GM18868 (cell line): Measurements from ENCODE around the gene DCAF8L1.
"Not testable (repeated sequence)": the region's sequence is repeated elsewhere in the genome, so short reads cannot be mapped to it uniquely, and the experiment has no call there.

Experiments used
- ATAC-seq: cut with Tn5 transposase; IDR thresholded peaks from one replicate; pipeline ENCODE4 v1.9.1; 2021; ENCODE audit warnings: mild to moderate bottlenecking, moderate library complexity; ENCODE audit not compliant: unreplicated experiment

Gene DCAF8L1

GRCh38 chrX:27981349-27981748 is at the start of gene DCAF8L1:
Gene DCAF8L1 (minus strand): TSS chrX:27981449. CDS start chrX:27981334, 115 bp downstream.
- no peak for ATAC-seq

GRCh38 chrX:28022371-28022770 is 41.1 kb upstream of the DCAF8L1 start:
- ATAC-seq: no peak

- ATAC-seq: no peak
Measured at GRCh38 chrX:28016823-28017222, 35.6 kb upstream of the DCAF8L1 start.

- no peak for ATAC-seq
Measured at GRCh38 chrX:28015993-28016392, 34.7 kb upstream of the DCAF8L1 start.

- ATAC-seq: peak; percentile 69
Measured at GRCh38 chrX:28010875-28011274, 29.6 kb upstream of the DCAF8L1 start.

- ATAC-seq: no peak
Measured at GRCh38 chrX:27998666-27999065, 17.4 kb upstream of the DCAF8L1 start.

- no peak for ATAC-seq
Measured at GRCh38 chrX:27997622-27998021, 16.4 kb upstream of the DCAF8L1 start.

- no peak for ATAC-seq
Measured at GRCh38 chrX:27996132-27996531, 14.9 kb upstream of the DCAF8L1 start.

GRCh38 chrX:27995611-27996010 is 14.4 kb upstream of the DCAF8L1 start:
- no peak for ATAC-seq

GRCh38 chrX:27987862-27988646 is 6.8 kb upstream of the DCAF8L1 start:
- ATAC-seq: no peak

- ATAC-seq: peak; percentile 52
Measured at GRCh38 chrX:27976934-27977333, 4.3 kb downstream of the DCAF8L1 start.

GRCh38 chrX:27976284-27976683 is 5.0 kb downstream of the DCAF8L1 start:
- no peak for ATAC-seq

- ATAC-seq: no peak
Measured at GRCh38 chrX:27968878-27969277, 12.4 kb downstream of the DCAF8L1 start.

- no peak for ATAC-seq
Measured at GRCh38 chrX:27968352-27968751, 12.9 kb downstream of the DCAF8L1 start.

GRCh38 chrX:27966955-27967354 is 14.3 kb downstream of the DCAF8L1 start:
- ATAC-seq: no peak

- ATAC-seq: no peak
Measured at GRCh38 chrX:27966492-27966891, 14.8 kb downstream of the DCAF8L1 start.

GRCh38 chrX:27965348-27965747 is 15.9 kb downstream of the DCAF8L1 start:
- ATAC-seq: not testable (repeated sequence)

GRCh38 chrX:27964432-27964831 is 16.8 kb downstream of the DCAF8L1 start:
- ATAC-seq: no peak

GRCh38 chrX:27960410-27960809 is 20.8 kb downstream of the DCAF8L1 start:
- ATAC-seq: not testable (repeated sequence)

GRCh38 chrX:27953171-27953570 is 28.1 kb downstream of the DCAF8L1 start:
- ATAC-seq: no peak

- no peak for ATAC-seq
Measured at GRCh38 chrX:27933361-27933760, 47.9 kb downstream of the DCAF8L1 start.
